Measurements from ENCODE around the gene CYB5D1.

The CYB5D1 gene

GRCh38 chr17:7844292-7845154 is 13.3 kb upstream of the CYB5D1 start:
- DNase-seq (ENCODE audit: low read depth in 2 of 2): peak; percentile 72 to 73

GRCh38 chr17:7845359-7846062 is 12.3 kb upstream of the CYB5D1 start:
- no peak for DNase-seq (ENCODE audit: low read depth in 2 of 2)

GRCh38 chr17:7846063-7846735 is 11.6 kb upstream of the CYB5D1 start:
- DNase-seq (ENCODE audit: low read depth in 2 of 2): no peak

- no peak for DNase-seq (ENCODE audit: low read depth in 2 of 2)
Observed at GRCh38 chr17:7846765-7847661, 10.8 kb upstream of the CYB5D1 start.

- DNase-seq (ENCODE audit: low read depth in 2 of 2): no peak
Observed at GRCh38 chr17:7848131-7848579, 9.6 kb upstream of the CYB5D1 start.

- DNase-seq (ENCODE audit: low read depth in 2 of 2): no peak
Observed at GRCh38 chr17:7848739-7849129, 9.1 kb upstream of the CYB5D1 start.

GRCh38 chr17:7849130-7849750 is 8.6 kb upstream of the CYB5D1 start:
- DNase-seq (ENCODE audit: low read depth in 2 of 2): no peak

- no peak for DNase-seq (ENCODE audit: low read depth in 2 of 2)
Observed at GRCh38 chr17:7849751-7850504, 7.9 kb upstream of the CYB5D1 start.

GRCh38 chr17:7850701-7851437 is 6.9 kb upstream of the CYB5D1 start:
- DNase-seq (ENCODE audit: low read depth in 2 of 2): no peak

- DNase-seq (ENCODE audit: low read depth in 2 of 2): peak; percentile 80 to 83
Observed at GRCh38 chr17:7851438-7852261, 6.2 kb upstream of the CYB5D1 start.

- DNase-seq (ENCODE audit: low read depth in 2 of 2): no peak
Observed at GRCh38 chr17:7852262-7852670, 5.5 kb upstream of the CYB5D1 start.

- DNase-seq (ENCODE audit: low read depth in 2 of 2): no peak
Observed at GRCh38 chr17:7852919-7853690, 4.7 kb upstream of the CYB5D1 start.

- DNase-seq (ENCODE audit: low read depth in 2 of 2): no peak
Observed at GRCh38 chr17:7853691-7854038, 4.1 kb upstream of the CYB5D1 start.

GRCh38 chr17:7854078-7854777 is 3.6 kb upstream of the CYB5D1 start:
- DNase-seq (ENCODE audit: low read depth in 2 of 2): no peak

- no peak for DNase-seq (ENCODE audit: low read depth in 2 of 2)
Observed at GRCh38 chr17:7854851-7855659, 2.7 kb upstream of the CYB5D1 start, which contains the start of gene TMEM88. TMEM88 (plus strand) TSS chr17:7855066; CDS start chr17:7855075, 9 bp downstream.

- DNase-seq (ENCODE audit: low read depth in 2 of 2): no peak
Observed at GRCh38 chr17:7855660-7856010, 2.2 kb upstream of the CYB5D1 start.

Measured in stimulated activated CD8-positive, alpha-beta memory T cell treated with anti-CD3 and anti-CD28 coated beads, Interleukin-15, amount 100 ng/mL, for 4 hours (primary cell).